HG02938 (cell line): ENCODE data around the gene CYBA.
"Not testable (repeated sequence)": the region's sequence is repeated elsewhere in the genome, so short reads cannot be mapped to it uniquely, and the experiment has no call there.

Experiments
- ATAC-seq: cut with Tn5 transposase; IDR thresholded peaks from one replicate; pipeline ENCODE4 v1.9.1; 2021; ENCODE audit warnings: mild to moderate bottlenecking, moderate library complexity; ENCODE audit not compliant: unreplicated experiment

CYBA gene

GRCh38 chr16:88686439-88687253, 35.8 kb upstream of the CYBA start, which contains the start of gene SNAI3:
Gene SNAI3, minus strand, starts transcription at chr16:88686507. Its CDS starts 101 bp downstream, at chr16:88686406.
- ATAC-seq = peak; percentile 41

DNA sequence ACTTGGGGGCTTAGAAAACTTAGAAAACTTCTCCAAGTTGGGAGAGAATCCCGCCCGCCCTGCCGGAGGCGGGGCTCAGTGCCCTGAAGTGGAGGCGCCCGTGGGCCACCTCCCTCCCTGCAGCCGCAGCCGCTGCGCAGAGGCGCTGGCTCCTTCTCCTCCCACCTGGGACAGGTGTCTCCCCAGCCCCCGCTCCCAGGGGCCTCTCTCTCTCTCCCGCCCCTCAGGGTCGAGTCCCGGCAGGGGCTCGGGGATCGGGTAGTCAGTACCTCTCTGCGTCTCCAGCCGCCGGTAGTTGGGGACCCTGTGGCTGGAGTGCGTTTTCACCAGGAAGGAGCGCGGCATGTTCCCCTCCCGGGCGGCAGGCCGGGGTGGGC, 35.2 kb upstream of the CYBA start:
- no peak for ATAC-seq

- ATAC-seq = no peak
Observed at GRCh38 chr16:88685156-88686061, 34.6 kb upstream of the CYBA start.

DNA sequence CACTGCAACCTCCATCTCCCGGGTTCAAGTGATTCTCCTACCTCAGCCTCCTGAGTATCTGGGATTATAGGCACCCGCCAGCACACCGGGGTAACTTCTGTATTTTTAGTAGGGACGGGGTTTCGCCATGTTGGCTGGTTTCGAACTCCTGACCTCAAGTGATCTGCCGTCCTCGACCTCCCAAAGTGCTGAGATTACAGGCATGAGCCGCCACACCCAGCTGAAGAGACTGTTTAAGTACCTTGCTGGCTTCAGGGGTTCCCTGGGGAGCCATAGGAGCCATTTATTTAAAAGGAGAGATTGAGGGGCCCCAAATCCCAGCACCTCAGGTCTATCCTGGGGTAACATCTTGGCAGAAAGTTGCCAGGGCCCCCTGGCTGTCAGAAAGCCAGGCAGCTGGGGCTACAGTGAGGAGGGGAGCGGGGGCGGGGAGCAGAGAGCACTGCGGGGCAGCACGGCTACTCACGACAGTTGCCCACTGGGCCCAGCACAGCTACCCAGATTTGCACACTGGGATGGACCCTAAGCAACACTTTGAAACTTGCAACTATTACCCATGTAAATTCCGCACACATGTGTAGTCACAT, 33.8 kb upstream of the CYBA start:
- ATAC-seq = no peak

GRCh38 chr16:88681709-88682451, 31.0 kb upstream of the CYBA start:
- peak; percentile 81 for ATAC-seq

- ATAC-seq = no peak
Observed at GRCh38 chr16:88681084-88681680, 30.3 kb upstream of the CYBA start.

DNA sequence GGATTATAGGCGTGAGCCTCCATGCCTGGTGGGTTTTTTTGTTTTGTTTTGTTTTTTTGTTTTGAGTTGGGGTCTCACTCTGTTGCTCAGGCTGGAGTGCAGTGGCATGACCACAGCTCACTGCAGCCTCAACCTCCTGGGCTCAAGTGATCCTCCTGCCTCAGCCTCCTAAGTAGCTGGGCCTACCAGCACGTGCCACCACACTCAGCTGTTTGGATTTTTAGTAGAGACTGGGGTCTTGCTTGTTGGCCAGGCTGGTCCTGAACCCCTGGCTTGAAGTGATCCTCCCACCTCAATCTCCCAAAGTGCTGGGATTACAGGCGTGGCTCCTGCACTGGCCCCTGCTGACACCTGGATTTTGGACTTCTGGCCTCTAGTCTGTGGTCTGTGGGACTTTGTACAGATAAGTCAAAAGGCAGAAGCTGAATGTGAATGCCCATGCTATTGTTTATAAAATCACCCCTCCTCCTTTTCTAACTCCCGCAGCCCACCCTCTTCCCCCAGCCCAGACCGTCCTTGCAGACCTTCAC, 29.8 kb upstream of the CYBA start:
- no peak for ATAC-seq

- ATAC-seq = no peak
Observed at GRCh38 chr16:88678224-88678979, 27.5 kb upstream of the CYBA start.

DNA sequence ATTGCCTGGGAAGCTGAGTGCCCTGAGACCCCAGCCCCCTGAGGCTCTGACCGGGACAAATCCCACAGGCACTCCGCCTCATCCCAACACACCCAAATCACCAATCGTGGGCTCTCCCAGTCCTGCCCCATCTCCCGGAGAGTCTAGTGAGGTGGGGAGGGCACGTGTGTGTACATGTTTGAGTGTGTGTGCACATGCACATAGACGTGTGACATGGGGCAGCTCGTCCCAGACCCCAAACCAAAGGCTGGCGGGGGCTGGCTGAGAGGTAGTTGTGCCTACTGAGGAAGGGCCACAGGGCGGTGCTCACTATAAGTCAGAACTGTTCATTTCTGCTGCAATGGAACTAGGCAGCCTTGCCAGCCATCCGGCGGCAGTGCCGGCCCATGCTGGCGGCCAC, 26.9 kb upstream of the CYBA start:
- ATAC-seq = no peak

DNA sequence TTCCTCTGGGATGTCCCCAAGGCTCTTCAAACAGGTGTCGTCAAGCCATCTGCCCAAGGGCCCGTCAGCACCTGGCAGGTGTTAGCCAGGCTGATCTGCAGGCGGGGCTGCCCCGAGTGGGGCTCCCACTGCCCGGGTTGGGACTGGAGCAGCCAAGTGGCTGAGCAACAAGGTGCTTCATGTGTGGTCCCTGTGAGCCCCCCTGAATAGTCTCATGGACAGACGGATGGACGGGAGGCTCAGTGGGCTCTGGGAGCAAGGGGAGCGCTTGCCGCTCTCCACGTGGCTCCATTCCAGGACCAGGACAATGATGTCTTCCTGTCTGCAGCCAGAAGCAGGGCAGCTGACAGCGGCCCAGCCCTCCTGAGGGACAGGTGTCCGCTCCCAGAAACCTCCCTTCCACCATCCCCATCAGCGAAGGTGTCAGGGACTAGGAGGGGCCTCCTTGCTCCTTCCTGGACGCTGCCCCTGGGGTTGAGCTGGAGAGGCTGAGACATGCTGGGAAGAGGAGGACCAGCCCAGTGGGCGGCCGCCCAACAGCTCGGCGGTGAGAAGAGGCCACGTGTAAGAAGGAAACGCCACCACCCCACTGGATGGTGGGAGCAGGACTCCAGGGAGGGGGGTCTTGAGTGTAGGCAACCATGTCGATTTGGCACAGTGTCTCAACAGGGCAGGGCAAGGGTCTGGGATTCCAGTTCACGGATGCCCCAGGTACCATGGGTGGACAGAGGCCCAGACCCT, 25.8 kb upstream of the CYBA start:
- no peak for ATAC-seq

DNA sequence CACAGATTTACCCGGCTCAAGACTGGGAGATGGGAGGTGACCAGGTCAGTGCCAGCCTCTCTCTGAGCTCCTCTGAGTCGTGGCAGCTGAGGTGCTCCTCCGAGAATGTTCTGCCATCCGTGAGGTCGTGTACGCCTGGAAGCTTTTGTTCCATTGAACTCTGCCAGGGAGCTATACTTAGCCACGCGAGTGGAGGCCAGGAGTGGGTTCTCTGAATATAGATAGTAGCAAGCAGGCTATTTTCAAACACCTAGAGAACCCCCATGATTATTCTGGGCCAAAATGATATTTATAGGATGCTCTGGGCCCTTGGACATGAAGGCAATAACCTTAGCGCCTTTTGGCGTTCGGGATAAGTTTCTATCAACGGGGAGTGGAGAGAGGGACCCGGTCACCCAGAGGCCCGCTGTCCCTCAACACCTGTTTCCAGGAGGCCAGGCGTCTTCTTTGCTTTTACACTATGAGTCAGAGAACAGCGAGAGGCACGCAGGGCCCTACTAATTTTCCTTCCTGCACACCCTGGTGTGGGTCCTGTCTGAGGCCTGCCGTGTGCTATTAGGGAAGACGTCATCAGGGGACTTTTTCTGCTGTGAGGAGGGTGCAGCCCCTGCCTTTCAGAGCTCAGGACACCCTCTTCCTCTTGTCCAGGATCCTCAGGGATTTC, 23.0 kb upstream of the CYBA start:
- no peak for ATAC-seq

DNA sequence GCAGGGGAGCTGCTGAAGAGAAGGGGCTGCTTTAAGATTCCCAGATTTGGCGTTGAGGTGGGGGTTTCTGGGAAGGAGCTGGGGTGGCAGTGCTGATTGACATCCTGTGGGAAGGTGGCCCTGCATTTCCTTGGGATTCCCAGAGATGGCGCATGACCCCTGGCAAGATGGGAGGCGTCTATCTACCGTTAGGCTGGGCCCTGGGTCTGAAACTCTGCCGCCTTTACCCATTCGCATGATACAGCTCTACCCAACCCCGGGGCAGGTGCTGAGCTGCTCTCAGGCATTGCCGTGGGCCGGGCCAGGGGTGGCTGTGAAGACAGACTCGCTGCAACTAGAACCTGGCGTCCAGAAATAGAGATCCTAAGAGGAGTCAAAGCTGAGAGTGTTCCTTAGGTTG, 21.9 kb upstream of the CYBA start:
- ATAC-seq = no peak

- no peak for ATAC-seq
Observed at GRCh38 chr16:88671806-88672205, 21.0 kb upstream of the CYBA start.

DNA sequence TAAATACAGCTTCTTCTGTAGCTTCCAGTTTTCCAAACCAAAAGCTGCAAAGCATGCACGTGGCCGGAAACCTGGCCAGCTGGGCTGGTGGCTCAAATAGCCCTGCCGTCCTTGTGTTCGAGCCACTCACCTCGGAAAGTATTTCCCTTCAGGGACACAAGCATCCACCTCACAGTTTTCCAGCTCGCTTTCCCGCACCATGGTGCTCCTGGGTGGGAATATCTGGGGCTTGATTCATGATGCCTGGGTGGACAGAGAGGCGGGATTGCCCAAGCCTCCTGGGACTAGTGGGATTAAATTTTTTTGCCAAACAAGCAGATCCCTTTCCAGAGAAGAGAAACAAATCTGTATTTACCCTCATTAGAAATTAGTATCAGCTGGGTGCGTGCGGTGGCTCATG, 19.1 kb upstream of the CYBA start:
- no peak for ATAC-seq

GRCh38 chr16:88669493-88669892, 18.6 kb upstream of the CYBA start:
- ATAC-seq = not testable (repeated sequence)

GRCh38 chr16:88667461-88667860, 16.6 kb upstream of the CYBA start:
- ATAC-seq = no peak

GRCh38 chr16:88665570-88665969, 14.7 kb upstream of the CYBA start:
- no peak for ATAC-seq

GRCh38 chr16:88665148-88665547, 14.3 kb upstream of the CYBA start:
- ATAC-seq = no peak
